ENCODE data around the gene FAAP20. TPM values are rescaled to one million over a fixed set of nuclear protein-coding genes. Genes with fewer than 3 reads are reported as not detected.

Gene FAAP20
- polyA plus RNA-seq, 2 of the 4 experiments (the other 2 are of a cell fraction): 5.1 to 26.0 TPM

DNA sequence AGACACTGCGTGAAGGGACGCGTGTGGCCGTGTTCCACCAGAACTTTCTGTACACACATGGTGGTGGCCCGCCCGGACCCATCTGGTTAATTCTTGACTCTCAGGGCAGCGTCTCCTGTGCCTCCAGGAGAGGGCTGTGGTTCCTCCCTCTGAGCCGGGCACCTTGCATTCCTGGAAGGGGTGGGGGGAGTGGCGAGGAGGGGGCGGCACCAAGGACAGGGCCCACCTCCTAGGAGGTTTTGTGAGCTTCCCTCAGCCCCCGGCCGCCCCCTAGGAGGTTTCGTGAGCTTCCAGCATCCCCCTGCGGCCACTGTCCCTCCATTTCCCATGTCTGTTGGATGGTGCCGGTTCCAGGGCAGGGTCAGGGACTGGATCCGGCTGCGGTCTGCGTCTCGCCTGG is 28.9 kb downstream of the FAAP20 start:
- H3K4me3 ChIP-seq: no peak overlapping the region
- TF ChIP-seq ELK1 (IDR thresholded peaks at IDR 0.05; ENCODE audit: low read depth, low read length): no peak
- TF ChIP-seq REST (IDR thresholded peaks at IDR 0.05): no peak
- no peak for TF ChIP-seq ZFP36 (IDR thresholded peaks at IDR 0.05; ENCODE audit: borderline replicate concordance, partially characterized antibody)
- TF ChIP-seq JUN (IDR thresholded peaks at IDR 0.05): no peak
- no peak for TF ChIP-seq RCOR1 (IDR thresholded peaks at IDR 0.05; ENCODE audit: low read depth, low read length)
- TF ChIP-seq RARB (CRISPR knock-in tag; IDR thresholded peaks at IDR 0.05): no peak
- no peak for TF ChIP-seq POLR2A (IDR thresholded peaks at IDR 0.05; ENCODE audit: low read length)
- TF ChIP-seq, protein P1, sequence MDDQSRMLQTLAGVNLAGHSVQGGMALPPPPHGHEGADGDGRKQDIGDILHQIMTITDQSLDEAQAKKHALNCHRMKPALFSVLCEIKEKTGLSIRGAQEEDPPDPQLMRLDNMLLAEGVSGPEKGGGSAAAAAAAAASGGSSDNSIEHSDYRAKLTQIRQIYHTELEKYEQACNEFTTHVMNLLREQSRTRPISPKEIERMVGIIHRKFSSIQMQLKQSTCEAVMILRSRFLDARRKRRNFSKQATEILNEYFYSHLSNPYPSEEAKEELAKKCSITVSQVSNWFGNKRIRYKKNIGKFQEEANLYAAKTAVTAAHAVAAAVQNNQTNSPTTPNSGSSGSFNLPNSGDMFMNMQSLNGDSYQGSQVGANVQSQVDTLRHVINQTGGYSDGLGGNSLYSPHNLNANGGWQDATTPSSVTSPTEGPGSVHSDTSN (IDR thresholded peaks at IDR 0.05): no peak
- no peak for TF ChIP-seq ZSCAN20 (CRISPR knock-in tag; IDR thresholded peaks at IDR 0.05)
- TF ChIP-seq KDM5A (IDR thresholded peaks at IDR 0.05): no peak
- TF ChIP-seq, protein P2, sequence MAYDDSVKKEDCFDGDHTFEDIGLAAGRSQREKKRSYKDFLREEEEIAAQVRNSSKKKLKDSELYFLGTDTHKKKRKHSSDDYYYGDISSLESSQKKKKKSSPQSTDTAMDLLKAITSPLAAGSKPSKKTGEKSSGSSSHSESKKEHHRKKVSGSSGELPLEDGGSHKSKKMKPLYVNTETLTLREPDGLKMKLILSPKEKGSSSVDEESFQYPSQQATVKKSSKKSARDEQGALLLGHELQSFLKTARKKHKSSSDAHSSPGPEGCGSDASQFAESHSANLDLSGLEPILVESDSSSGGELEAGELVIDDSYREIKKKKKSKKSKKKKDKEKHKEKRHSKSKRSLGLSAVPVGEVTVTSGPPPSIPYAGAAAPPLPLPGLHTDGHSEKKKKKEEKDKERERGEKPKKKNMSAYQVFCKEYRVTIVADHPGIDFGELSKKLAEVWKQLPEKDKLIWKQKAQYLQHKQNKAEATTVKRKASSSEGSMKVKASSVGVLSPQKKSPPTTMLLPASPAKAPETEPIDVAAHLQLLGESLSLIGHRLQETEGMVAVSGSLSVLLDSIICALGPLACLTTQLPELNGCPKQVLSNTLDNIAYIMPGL (CRISPR knock-in tag; IDR thresholded peaks at IDR 0.05; ENCODE audit: borderline replicate concordance): no peak
- no peak for TF ChIP-seq EHMT2 (IDR thresholded peaks at IDR 0.05; ENCODE audit: low read depth)
- no peak for TF ChIP-seq RAD21 (conservative IDR thresholded peaks at IDR 0.05 in 1 of 2, IDR thresholded peaks at IDR 0.05 in 1 of 2)
- TF ChIP-seq TFCP2L1 (CRISPR knock-in tag; IDR thresholded peaks at IDR 0.05): no peak
- TF ChIP-seq ZNF302 (CRISPR knock-in tag; IDR thresholded peaks at IDR 0.05): no peak
- no peak for TF ChIP-seq GATA3 (IDR thresholded peaks at IDR 0.05; ENCODE audit: borderline replicate concordance)
- TF ChIP-seq NR3C1 (IDR thresholded peaks at IDR 0.05): no peak
- TF ChIP-seq RNF2 (IDR thresholded peaks at IDR 0.05; ENCODE audit: borderline replicate concordance, low read depth): no peak
- TF ChIP-seq E2F6 (IDR thresholded peaks at IDR 0.05; ENCODE audit: borderline replicate concordance, low read depth): no peak
- TF ChIP-seq, protein P3, sequence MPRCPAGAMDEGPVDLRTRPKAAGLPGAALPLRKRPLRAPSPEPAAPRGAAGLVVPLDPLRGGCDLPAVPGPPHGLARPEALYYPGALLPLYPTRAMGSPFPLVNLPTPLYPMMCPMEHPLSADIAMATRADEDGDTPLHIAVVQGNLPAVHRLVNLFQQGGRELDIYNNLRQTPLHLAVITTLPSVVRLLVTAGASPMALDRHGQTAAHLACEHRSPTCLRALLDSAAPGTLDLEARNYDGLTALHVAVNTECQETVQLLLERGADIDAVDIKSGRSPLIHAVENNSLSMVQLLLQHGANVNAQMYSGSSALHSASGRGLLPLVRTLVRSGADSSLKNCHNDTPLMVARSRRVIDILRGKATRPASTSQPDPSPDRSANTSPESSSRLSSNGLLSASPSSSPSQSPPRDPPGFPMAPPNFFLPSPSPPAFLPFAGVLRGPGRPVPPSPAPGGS (IDR thresholded peaks at IDR 0.05): no peak
- H3K4me2 ChIP-seq: no peak overlapping the region
- no peaks in the 10 kb centered on the region for H3K9me3 ChIP-seq
- ATAC-seq: no peak
- 94% methylated on average over 13 of the region's 19 CpGs for WGBS (ENCODE audit: missing lambda C conversion rate)
- H3K4me1 ChIP-seq: no peaks in the 10 kb centered on the region
- POLR2A ChIA-PET: no interaction called here
- no peak for FAIRE-seq
- CTCF ChIA-PET: interaction anchor here (1.4 to 4.7 kb wide), 3 partner anchors 8 to 121 kb away, joined by 3 to 28 read pairs (median 9); no protein-coding TSS in a partner anchor
- no peak overlapping the region for H3K27ac ChIP-seq
- DNase-seq (ENCODE audit: low read depth in 1 of 2, low spot score in 1 of 2): no peak
